Esophagus mucosa (tissue), 1 donor: Measurements from ENCODE around the gene CIB2. TPM values are rescaled to one million over a fixed set of nuclear protein-coding genes. Genes with fewer than 3 reads are reported as not detected.
A peak's percentile ranks its signal among the peaks of the same experiment; 100 is the strongest.

Experiments used
- ATAC-seq: fragments of 200-7000 bp; cut with Tn5 transposase; one replicate; pipeline ENCODE4 v1.9.1; 2020
- total RNA-seq: library from RNA; stranded (reverse); gene quantifications from one replicate; pipeline ENCODE4 v1.2.4, GENCODE V29; 2023
- donor health status: DM: yes; HTN: yes; CAD: no.

The CIB2 gene
- total RNA-seq, 1 donor from 2014 or later, result 5.6 TPM

- ATAC-seq, result no peak
Observed at GRCh38 chr15:78083687-78084448, 47.4 kb downstream of the CIB2 start.

GRCh38 chr15:78083186-78083585 is 48.1 kb downstream of the CIB2 start:
- no peak for ATAC-seq

GRCh38 chr15:78082743-78083110 is 48.5 kb downstream of the CIB2 start:
- no peak for ATAC-seq

GRCh38 chr15:78082106-78082742 is 49.0 kb downstream of the CIB2 start:
- ATAC-seq, result peak; percentile 58

GRCh38 chr15:78080088-78080460 is 51.2 kb downstream of the CIB2 start:
- ATAC-seq, result no peak

GRCh38 chr15:78079298-78080087 is 51.8 kb downstream of the CIB2 start:
- no peak for ATAC-seq

- ATAC-seq, result peak; percentile 18
Observed at GRCh38 chr15:78077871-78078210, 53.4 kb downstream of the CIB2 start.

GRCh38 chr15:78077053-78077870 is 54.0 kb downstream of the CIB2 start, which contains the start of gene TBC1D2B:
Gene TBC1D2B (minus strand): TSS chr15:78077711. CDS start chr15:78077652, 59 bp downstream.
- ATAC-seq, result peak; percentile 57

GRCh38 chr15:78076231-78077052 is 54.8 kb downstream of the CIB2 start:
- ATAC-seq, result peak; percentile 19

- ATAC-seq, result peak; percentile 77
Observed at GRCh38 chr15:78075490-78076230, 55.6 kb downstream of the CIB2 start.

- no peak for ATAC-seq
Observed at GRCh38 chr15:78073046-78073787, 58.0 kb downstream of the CIB2 start.

- ATAC-seq, result no peak
Observed at GRCh38 chr15:78072080-78072892, 59.0 kb downstream of the CIB2 start.

- no peak for ATAC-seq
Observed at GRCh38 chr15:78071383-78071782, 59.9 kb downstream of the CIB2 start.

- no peak for ATAC-seq
Observed at GRCh38 chr15:78070049-78070700, 61.1 kb downstream of the CIB2 start.

GRCh38 chr15:78069462-78070029 is 61.7 kb downstream of the CIB2 start:
- ATAC-seq, result no peak

- ATAC-seq, result no peak
Observed at GRCh38 chr15:78069052-78069414, 62.2 kb downstream of the CIB2 start.

GRCh38 chr15:78067328-78068228 is 63.7 kb downstream of the CIB2 start:
- ATAC-seq, result no peak
